Tibial nerve (tissue), 4 donors: ENCODE results near the gene CTXND1. TPM values are rescaled to one million over a fixed set of nuclear protein-coding genes. Genes with fewer than 3 reads are reported as not detected.
A peak's percentile ranks its signal among the peaks of the same experiment; 100 is the strongest.

ENCODE experiments used
- DNase-seq, 2 donors: peaks; one replicate each; pipeline ENCODE4 v3.0.0-alpha.2; 2019; ENCODE audit warnings: low spot score in 2 of 2
- H3K27ac ChIP-seq, 4 donors: fragments of 200-600 bp; sonication (generic) in 3 of 4; one replicate each; pipeline ENCODE4 v1.5.1; 2017 to 2019; ENCODE audit warnings: mild to moderate bottlenecking in 1 of 4
- H3K27me3 ChIP-seq, 2 donors: fragments of 200-600 bp; sonication (generic) in 1 of 2; one replicate each; pipeline versions ENCODE4 v1.5.1 to v1.6.0; 2017 to 2019
- H3K36me3 ChIP-seq, 3 donors: fragments of 200-600 bp; sonication (generic); one replicate each; pipeline ENCODE4 v1.5.1; 2018 to 2019
- H3K4me1 ChIP-seq, 4 donors: fragments of 200-600 bp; sonication (generic) in 3 of 4; one replicate each; pipeline ENCODE4 v1.5.1; 2017 to 2019
- H3K4me3 ChIP-seq, 4 donors: fragments of 200-600 bp; sonication (generic) in 3 of 4; one replicate each; pipeline ENCODE4 v1.5.1; 2017 to 2019; ENCODE audit warnings: mild to moderate bottlenecking in 1 of 4, moderate library complexity in 1 of 4
- H3K9me3 ChIP-seq, 4 donors: fragments of 200-600 bp; sonication (generic) in 3 of 4; one replicate each; pipeline ENCODE4 v1.5.1; 2017 to 2019
- EP300 ChIP-seq, 2 donors: sonication (generic); formaldehyde crosslinking; IDR thresholded peaks; one replicate each; pipeline ENCODE4 v1.6.1; 2017; ENCODE audit warnings: antibody characterized with exemption in 2 of 2, mild to moderate bottlenecking in 1 of 2
- POLR2A ChIP-seq, 2 donors: fragments of 450-650 bp; IDR thresholded peaks; one replicate each; pipeline ENCODE4 v1.6.1; 2017; ENCODE audit warnings: antibody characterized with exemption in 2 of 2, mild to moderate bottlenecking in 2 of 2, moderate library complexity in 2 of 2
- WGBS, 2 donors: methylation state at CpG; one replicate each; pipeline ENCODE4 v1.1.5; 2018; 5-methylcytosine and 5-hydroxymethylcytosine counted together
- total RNA-seq, 4 donors: library from RNA; depleted of rRNA; stranded (reverse); fragments of >200 nt; gene quantifications; one replicate each; pipeline ENCODE4 v1.1.0, GENCODE V29; 2016
- TF ChIP-seq, protein P1 (sequence below), 5 experiments: fragments of 200-600 bp in 3 of 5; fragments of 450-650 bp in 2 of 5; sonication (generic) in 3 of 5; IDR thresholded peaks; one replicate each; pipeline ENCODE4 v1.5.1; 2016 to 2019; ENCODE audit warnings: antibody characterized with exemption in 5 of 5, mild to moderate bottlenecking in 3 of 5, moderate library complexity in 2 of 5

The CTXND1 gene
- total RNA-seq, 4 donors from 2014 or later: 1.8 to 3.7 (median 2.6) TPM

DNA sequence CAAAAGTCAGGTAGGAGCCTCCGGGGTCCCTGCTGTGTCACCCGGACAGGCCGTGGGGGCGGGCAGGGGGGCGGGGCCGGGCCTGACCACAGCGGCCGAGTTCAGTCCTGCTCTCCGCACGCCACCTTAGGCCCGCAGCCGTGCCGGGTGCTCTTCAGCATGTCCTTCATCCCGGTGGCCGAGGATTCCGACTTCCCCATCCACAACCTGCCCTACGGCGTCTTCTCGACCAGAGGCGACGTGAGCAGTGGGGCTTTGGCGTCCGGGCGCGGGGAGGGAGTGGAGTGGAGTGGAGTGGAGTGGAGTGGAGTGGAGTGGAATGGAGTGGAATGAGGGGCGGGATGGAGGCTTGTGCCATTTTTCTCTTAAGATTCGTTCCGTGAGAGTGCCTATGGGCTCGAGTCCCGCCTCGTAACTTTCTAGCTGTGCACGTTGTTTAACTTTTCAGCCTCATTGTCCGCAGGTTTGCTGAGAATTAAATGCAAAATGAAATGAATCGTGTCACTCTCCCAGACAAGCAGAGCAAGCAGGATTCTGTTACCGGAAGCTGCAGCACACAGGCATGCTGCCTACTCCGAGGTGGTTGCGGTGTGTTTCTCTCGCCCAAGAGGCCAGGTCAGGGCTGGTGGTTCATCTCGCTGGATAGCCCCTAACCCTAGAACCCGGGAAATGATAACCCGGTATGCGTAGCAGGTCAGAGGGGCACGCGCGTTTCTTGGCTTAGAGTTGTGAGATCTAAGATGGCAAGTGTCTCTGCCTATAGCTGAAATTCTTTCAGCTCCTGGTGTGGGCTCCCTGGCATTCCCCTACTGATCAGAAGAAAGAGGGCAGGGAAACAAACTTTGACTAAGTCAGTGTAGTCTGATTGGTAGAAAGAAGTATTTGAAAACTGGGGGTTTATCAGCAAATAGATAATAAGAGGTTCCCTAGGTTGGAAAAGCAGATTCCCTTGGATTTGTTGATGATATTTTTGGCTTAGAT is 98.8 kb downstream of the CTXND1 start, which contains the start of gene FAH:
TSS of gene FAH (plus strand) at position 104 of the 981 bp plus-strand sequence. CDS start at position 160, 56 bp downstream.
- WGBS, 2 donors: 3 to 4% methylated on average over 31 to 37 of the region's 45 CpGs
- no peak for TF ChIP-seq EP300 (IDR thresholded peaks at IDR 0.05)
- no peak for TF ChIP-seq POLR2A (IDR thresholded peaks at IDR 0.05)
- TF ChIP-seq, protein P1, sequence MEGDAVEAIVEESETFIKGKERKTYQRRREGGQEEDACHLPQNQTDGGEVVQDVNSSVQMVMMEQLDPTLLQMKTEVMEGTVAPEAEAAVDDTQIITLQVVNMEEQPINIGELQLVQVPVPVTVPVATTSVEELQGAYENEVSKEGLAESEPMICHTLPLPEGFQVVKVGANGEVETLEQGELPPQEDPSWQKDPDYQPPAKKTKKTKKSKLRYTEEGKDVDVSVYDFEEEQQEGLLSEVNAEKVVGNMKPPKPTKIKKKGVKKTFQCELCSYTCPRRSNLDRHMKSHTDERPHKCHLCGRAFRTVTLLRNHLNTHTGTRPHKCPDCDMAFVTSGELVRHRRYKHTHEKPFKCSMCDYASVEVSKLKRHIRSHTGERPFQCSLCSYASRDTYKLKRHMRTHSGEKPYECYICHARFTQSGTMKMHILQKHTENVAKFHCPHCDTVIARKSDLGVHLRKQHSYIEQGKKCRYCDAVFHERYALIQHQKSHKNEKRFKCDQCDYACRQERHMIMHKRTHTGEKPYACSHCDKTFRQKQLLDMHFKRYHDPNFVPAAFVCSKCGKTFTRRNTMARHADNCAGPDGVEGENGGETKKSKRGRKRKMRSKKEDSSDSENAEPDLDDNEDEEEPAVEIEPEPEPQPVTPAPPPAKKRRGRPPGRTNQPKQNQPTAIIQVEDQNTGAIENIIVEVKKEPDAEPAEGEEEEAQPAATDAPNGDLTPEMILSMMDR (IDR thresholded peaks at IDR 0.05): no peak
- Histone ChIP-seq H3K4me1 (peaks cover 0 to 26% (median 9%) of the 10 kb centered on the region in 4 donors), H3K27ac (peak within 1 kb of the TSS; percentile 80 to 92 (median 87)), H3K9me3 (no peaks in the 10 kb centered on the region), H3K27me3 (no peaks in the 10 kb centered on the region), H3K4me3 (peak within 1 kb of the TSS; percentile 57 to 68 (median 65)), H3K36me3 (peaks cover 0 to 5% (median 0%) of the 10 kb centered on the region in 3 donors)
- DNase-seq: no peak

- 1 to 4% methylated on average over 17 to 20 of the region's 41 CpGs for WGBS, 2 donors
- peak; percentile 87 to 92 for DNase-seq
- TF ChIP-seq, protein P1 (IDR thresholded peaks at IDR 0.05): no peak
- TF ChIP-seq EP300 (IDR thresholded peaks at IDR 0.05): peak in 1 of 2 donors; percentile 66
- TF ChIP-seq POLR2A (IDR thresholded peaks at IDR 0.05): peak in 1 of 2 donors; percentile 17
- Histone ChIP-seq H3K4me1 (peaks cover 0 to 26% (median 9%) of the 10 kb centered on the region in 4 donors), H3K27ac (peak overlapping the region; percentile 80 to 92 (median 87)), H3K27me3 (no peaks in the 10 kb centered on the region), H3K9me3 (no peaks in the 10 kb centered on the region), H3K36me3 (no peaks in the 10 kb centered on the region), H3K4me3 (peak overlapping the region; percentile 57 to 68 (median 65))
These were observed 99.7 kb downstream of the CTXND1 start for GRCh38 chr15:80152180-80152895.

- Histone ChIP-seq H3K27me3 (no peaks in the 10 kb centered on the region), H3K4me3 (peak overlapping the region in 1 of 4 donors; percentile 68), H3K27ac (peak overlapping the region; percentile 53 to 92 (median 70)), H3K9me3 (no peaks in the 10 kb centered on the region), H3K36me3 (no peaks in the 10 kb centered on the region), H3K4me1 (peaks cover 0 to 26% (median 9%) of the 10 kb centered on the region in 4 donors)
- WGBS, 2 donors: 72 to 76% methylated on average over 3 of the region's 3 CpGs
- no peak for DNase-seq
- TF ChIP-seq, protein P1 (IDR thresholded peaks at IDR 0.05): no peak
- TF ChIP-seq EP300 (IDR thresholded peaks at IDR 0.05) (no peak), POLR2A (IDR thresholded peaks at IDR 0.05) (no peak)
These were observed 100.4 kb downstream of the CTXND1 start for GRCh38 chr15:80151576-80151975.

DNA sequence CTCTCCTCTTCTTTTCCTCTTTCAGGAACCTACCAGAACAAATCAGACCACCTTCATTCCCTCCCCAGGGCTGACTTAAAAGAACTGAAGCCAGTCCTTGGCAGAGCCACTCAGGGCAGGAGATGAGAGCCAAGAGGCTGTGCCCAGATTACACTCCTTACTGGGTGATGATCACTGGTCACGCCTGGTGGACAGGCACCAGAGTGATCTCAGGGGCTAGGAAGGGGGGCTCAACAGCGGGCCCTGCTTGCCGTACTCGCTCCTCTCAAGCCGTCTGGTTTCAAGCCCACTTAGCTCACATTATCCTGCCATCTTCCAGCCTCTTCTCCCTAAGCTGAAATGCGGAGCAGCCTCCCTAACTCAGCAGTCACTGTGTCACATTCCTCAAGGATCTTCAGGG is 100.9 kb downstream of the CTXND1 start:
- TF ChIP-seq, protein P1 (IDR thresholded peaks at IDR 0.05): no peak
- no peak for TF ChIP-seq POLR2A (IDR thresholded peaks at IDR 0.05)
- no peak for TF ChIP-seq EP300 (IDR thresholded peaks at IDR 0.05)
- Histone ChIP-seq H3K4me1 (peaks cover 0 to 26% (median 9%) of the 10 kb centered on the region in 4 donors), H3K36me3 (no peaks in the 10 kb centered on the region), H3K9me3 (no peaks in the 10 kb centered on the region), H3K4me3 (no peak overlapping the region), H3K27me3 (no peaks in the 10 kb centered on the region), H3K27ac (peak overlapping the region in 1 of 4 donors; percentile 78)
- 66 to 77% methylated on average over 6 of the region's 6 CpGs for WGBS, 2 donors
- DNase-seq: no peak

Other genes with a start within 250 kb of the CTXND1 start
- gene ZFAND6, start 192.5 kb downstream of the CTXND1 start, total RNA-seq: 100 to 1,000 TPM in 1 of 4 donors, 10 to 100 TPM in 3; 68.6 to 126 (median 88.2) TPM
- gene FAH, start 99.2 kb downstream of the CTXND1 start, total RNA-seq: 10 to 100 TPM; 22.0 to 42.0 (median 37.7) TPM
- gene ARNT2, start 152.2 kb upstream of the CTXND1 start, total RNA-seq: 1 to 10 TPM; 5.1 to 8.8 (median 6.8) TPM